ENCODE results near the gene METAP1D. TPM values are rescaled to one million over a fixed set of nuclear protein-coding genes. Genes with fewer than 3 reads are reported as not detected.
"Not testable (repeated sequence)": the region's sequence is repeated elsewhere in the genome, so short reads cannot be mapped to it uniquely, and the experiment has no call there.

METAP1D gene
- total and polyA plus RNA-seq, 2 donors (not counting 3 experiments of a cell fraction or from before 2014, with no cell fraction given): 4.2 to 8.1 TPM

GRCh38 chr2:171996021-171996420 lies 3.7 kb upstream of the METAP1D start:
- CTCF ChIA-PET: no interaction called here
- H3K9me1 ChIP-seq (replicated peaks; ENCODE audit: control insufficient read depth, extremely low read depth, insufficient read depth, low read length): no peaks in the 10 kb centered on the region
- no peak overlapping the region for H3K9ac ChIP-seq (replicated peaks; ENCODE audit: extremely low read depth, insufficient read depth, low read length)
- H4K20me1 ChIP-seq (replicated peaks; ENCODE audit: control insufficient read depth, extremely low read depth, insufficient read depth, low read length): no peaks in the 10 kb centered on the region
- dilution Hi-C loops (cut with MboI; ENCODE audit: extremely low pct_ligation_motif_present, low sequenced_read_pairs) (no loop called here), intact Hi-C loops (cut with micrococcal nuclease) (no loop called here)
- no peak overlapping the region for H3K27ac ChIP-seq (ENCODE audit: insufficient read depth, low read depth, low read length)
- H2AFZ ChIP-seq (ENCODE audit: low read depth, low read length): no peak overlapping the region
- peaks cover 9% of the 10 kb centered on the region for H3K4me1 ChIP-seq (ENCODE audit: control insufficient read depth, extremely low read depth, insufficient read depth, low read length)
- no peak overlapping the region for H3K4me2 ChIP-seq (ENCODE audit: insufficient read depth, low read length)
- H3K9me3 ChIP-seq (replicated peaks; ENCODE audit: control insufficient read depth, insufficient read depth, low read length): no peaks in the 10 kb centered on the region
- no peaks in the 10 kb centered on the region for H3K36me3 ChIP-seq (ENCODE audit: control insufficient read depth in 2 of 2, extremely low read depth in 1 of 2, insufficient read depth in 2 of 2, low read length in 2 of 2)
- FAIRE-seq: no peak
- peaks cover 10 to 16% of the 10 kb centered on the region in 2 experiments for H3K27me3 ChIP-seq (ENCODE audit: control insufficient read depth in 2 of 2, insufficient read depth in 2 of 2, low read length in 2 of 2)
- no TSS peak for BruUV-seq (replicated peaks)
- DNase-seq (ENCODE audit: low read depth, low spot score): no peak
- no peaks in the 10 kb centered on the region for H3K79me2 ChIP-seq (ENCODE audit: control insufficient read depth, insufficient read depth, low read length)
- POLR2A ChIA-PET: interaction anchor here (0.6 kb wide), 1 partner anchor 11 kb away, joined by 4 read pairs; no protein-coding TSS in a partner anchor
- no peak for TF ChIP-seq JUN (IDR thresholded peaks at IDR 0.05; ENCODE audit: borderline replicate concordance, insufficient read depth, insufficient read length, low read depth)
- no peak for TF ChIP-seq EZH2 (IDR thresholded peaks at IDR 0.05; ENCODE audit: borderline replicate concordance, low read depth, low read length, severe bottlenecking)
- TF ChIP-seq MYC (IDR thresholded peaks at IDR 0.05; ENCODE audit: low read depth, low read length): no peak
- no peak for TF ChIP-seq POLR2AphosphoS5 (IDR thresholded peaks at IDR 0.05; ENCODE audit: insufficient read depth, low read depth, low read length)
- no peak for TF ChIP-seq FOS (IDR thresholded peaks at IDR 0.05; ENCODE audit: borderline replicate concordance, insufficient read depth, low read length)
- no peak overlapping the region for H3K4me3 ChIP-seq (replicated peaks in 1 of 3; ENCODE audit: insufficient read depth in 1 of 3, low read depth in 1 of 3, low read length in 3 of 3)

- CTCF ChIA-PET; DNase-seq (ENCODE audit: low read depth, low spot score); H3K9me1 ChIP-seq (replicated peaks; ENCODE audit: control insufficient read depth, extremely low read depth, insufficient read depth, low read length); intact Hi-C loops (cut with micrococcal nuclease); H2AFZ ChIP-seq (ENCODE audit: low read depth, low read length); H3K36me3 ChIP-seq (ENCODE audit: control insufficient read depth in 2 of 2, extremely low read depth in 1 of 2, insufficient read depth in 2 of 2, low read length in 2 of 2); H3K79me2 ChIP-seq (ENCODE audit: control insufficient read depth, insufficient read depth, low read length); H3K9me3 ChIP-seq (replicated peaks; ENCODE audit: control insufficient read depth, insufficient read depth, low read length); FAIRE-seq; H3K4me1 ChIP-seq (ENCODE audit: control insufficient read depth, extremely low read depth, insufficient read depth, low read length); H3K4me3 ChIP-seq (replicated peaks in 1 of 3; ENCODE audit: insufficient read depth in 1 of 3, low read depth in 1 of 3, low read length in 3 of 3); BruUV-seq (replicated peaks); H3K4me2 ChIP-seq (ENCODE audit: insufficient read depth, low read length); H3K27ac ChIP-seq (ENCODE audit: insufficient read depth, low read depth, low read length); H3K9ac ChIP-seq (replicated peaks; ENCODE audit: extremely low read depth, insufficient read depth, low read length); POLR2A ChIA-PET; dilution Hi-C loops (cut with MboI; ENCODE audit: extremely low pct_ligation_motif_present, low sequenced_read_pairs); H4K20me1 ChIP-seq (replicated peaks; ENCODE audit: control insufficient read depth, extremely low read depth, insufficient read depth, low read length): not testable (repeated sequence)
- H3K27me3 ChIP-seq (ENCODE audit: control insufficient read depth in 2 of 2, insufficient read depth in 2 of 2, low read length in 2 of 2): peaks cover 10 to 16% of the 10 kb centered on the region in 2 experiments
Measured at GRCh38 chr2:171997031-171997430, 2.7 kb upstream of the METAP1D start.

Data from endothelial cell of umbilical vein (primary cell).